Body of pancreas (tissue), 4 donors: ENCODE data around the gene SPATA31C2.
"Not testable (repeated sequence)": the region's sequence is repeated elsewhere in the genome, so short reads cannot be mapped to it uniquely, and the experiment has no call there.

Experiments used
- POLR2A ChIP-seq, 3 donors: fragments of 450-650 bp; IDR thresholded peaks; one replicate each; pipeline ENCODE4 v1.6.1; 2016; ENCODE audit warnings: antibody characterized with exemption in 3 of 3, mild to moderate bottlenecking in 2 of 3
- TF ChIP-seq, protein P1 (sequence below), 7 experiments: fragments of 450-650 bp in 4 of 7; fragments of 200-600 bp in 3 of 7; sonication (generic) in 3 of 7; IDR thresholded peaks; one replicate each; pipeline ENCODE4 v1.5.1; 2016 to 2019; ENCODE audit warnings: antibody characterized with exemption in 7 of 7

DNA sequence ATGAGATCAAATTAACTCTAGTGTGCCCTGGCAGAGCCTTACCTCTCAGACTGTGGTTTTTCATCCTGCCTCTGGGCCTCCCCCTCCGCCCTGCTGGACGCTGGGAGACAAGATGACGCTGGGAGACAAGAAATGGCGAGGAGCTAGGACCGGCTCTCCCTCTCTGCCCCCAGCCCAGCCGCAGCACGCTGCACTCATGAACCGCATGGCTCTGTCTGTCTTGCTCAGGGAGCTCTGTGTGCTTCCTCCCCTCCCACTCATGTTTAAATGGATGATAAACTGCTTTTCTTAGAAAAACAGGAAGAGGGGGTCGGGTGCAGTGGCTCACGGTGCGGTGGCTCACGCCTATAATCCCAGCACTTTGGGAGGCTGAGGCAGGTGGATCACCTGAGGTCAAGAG, 4.7 kb downstream of the SPATA31C2 start:
- TF ChIP-seq, protein P1, sequence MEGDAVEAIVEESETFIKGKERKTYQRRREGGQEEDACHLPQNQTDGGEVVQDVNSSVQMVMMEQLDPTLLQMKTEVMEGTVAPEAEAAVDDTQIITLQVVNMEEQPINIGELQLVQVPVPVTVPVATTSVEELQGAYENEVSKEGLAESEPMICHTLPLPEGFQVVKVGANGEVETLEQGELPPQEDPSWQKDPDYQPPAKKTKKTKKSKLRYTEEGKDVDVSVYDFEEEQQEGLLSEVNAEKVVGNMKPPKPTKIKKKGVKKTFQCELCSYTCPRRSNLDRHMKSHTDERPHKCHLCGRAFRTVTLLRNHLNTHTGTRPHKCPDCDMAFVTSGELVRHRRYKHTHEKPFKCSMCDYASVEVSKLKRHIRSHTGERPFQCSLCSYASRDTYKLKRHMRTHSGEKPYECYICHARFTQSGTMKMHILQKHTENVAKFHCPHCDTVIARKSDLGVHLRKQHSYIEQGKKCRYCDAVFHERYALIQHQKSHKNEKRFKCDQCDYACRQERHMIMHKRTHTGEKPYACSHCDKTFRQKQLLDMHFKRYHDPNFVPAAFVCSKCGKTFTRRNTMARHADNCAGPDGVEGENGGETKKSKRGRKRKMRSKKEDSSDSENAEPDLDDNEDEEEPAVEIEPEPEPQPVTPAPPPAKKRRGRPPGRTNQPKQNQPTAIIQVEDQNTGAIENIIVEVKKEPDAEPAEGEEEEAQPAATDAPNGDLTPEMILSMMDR (IDR thresholded peaks at IDR 0.05): not testable (repeated sequence)
- TF ChIP-seq POLR2A (IDR thresholded peaks at IDR 0.05): not testable (repeated sequence)
